ENCODE measurements around the gene ICAM4.

The ICAM4 gene

GRCh38 chr19:10299545-10300458, 13.0 kb downstream of the ICAM4 start:
- Histone ChIP-seq H3K27ac (peak overlapping the region in 6 of 11 experiments; percentile 9 to 62 (median 36); a peak in 8 of 22 replicates), H3K27me3 (peaks cover 27 to 58% (median 42%) of the 10 kb centered on the region in 11 experiments), H3K4me1 (peaks cover 35 to 65% (median 48%) of the 10 kb centered on the region in 10 experiments), H3K36me3 (no peaks in the 10 kb centered on the region), H4K20me1 (peaks cover 0 to 25% (median 0%) of the 10 kb centered on the region in 11 experiments; a peak in 4 of 22 replicates), H3K9ac (peak overlapping the region in 5 of 11 experiments; percentile 1 to 49 (median 34); a peak in 7 of 22 replicates), H3K4me2 (peak overlapping the region; percentile 10 to 89 (median 58)), H3K9me3 (replicated peaks in 1 of 11) (no peaks in the 10 kb centered on the region), H3K4me3 (no peak overlapping the region)
- TF ChIP-seq Cebpa-rat (IDR thresholded peaks at IDR 0.05) = no peak

- Histone ChIP-seq H3K4me3 (peak overlapping the region; percentile 7 to 64 (median 46); a peak in 17 of 20 replicates), H3K9me3 (replicated peaks in 1 of 11) (no peaks in the 10 kb centered on the region), H3K4me2 (peak overlapping the region; percentile 75 to 97 (median 91)), H3K4me1 (peaks cover 54 to 87% (median 68%) of the 10 kb centered on the region in 10 experiments), H3K27me3 (peaks cover 0 to 11% (median 0%) of the 10 kb centered on the region in 11 experiments; a peak in 5 of 22 replicates), H3K27ac (peak overlapping the region; percentile 62 to 91 (median 82); a peak in 21 of 22 replicates), H3K36me3 (peaks cover 0 to 4% (median 0%) of the 10 kb centered on the region in 11 experiments; a peak in 3 of 22 replicates), H4K20me1 (peaks cover 0 to 19% (median 0%) of the 10 kb centered on the region in 11 experiments; a peak in 3 of 22 replicates), H3K9ac (peak overlapping the region; percentile 55 to 79 (median 72))
- no peak for TF ChIP-seq Cebpa-rat (IDR thresholded peaks at IDR 0.05)
Measured at GRCh38 chr19:10305139-10305806, 18.5 kb downstream of the ICAM4 start.

GRCh38 chr19:10306327-10306726, 19.6 kb downstream of the ICAM4 start:
- peak overlapping the region in 9 of 11 experiments; percentile 62 to 91 (median 83); a peak in 17 of 22 replicates for H3K27ac ChIP-seq
- peaks cover 54 to 86% (median 70%) of the 10 kb centered on the region in 10 experiments for H3K4me1 ChIP-seq
- TF ChIP-seq Cebpa-rat (IDR thresholded peaks at IDR 0.05) = no peak
- peaks cover 0 to 11% (median 0%) of the 10 kb centered on the region in 11 experiments; a peak in 5 of 22 replicates for H3K27me3 ChIP-seq
- H4K20me1 ChIP-seq = peaks cover 0 to 20% (median 0%) of the 10 kb centered on the region in 11 experiments; a peak in 3 of 22 replicates
- peak overlapping the region; percentile 75 to 97 (median 91) for H3K4me2 ChIP-seq
- H3K9ac ChIP-seq = 0 out of 22 replicates have a peak overlapping the region, but pooled peaks of 2 of the 11 experiments have one; percentile 18 to 75
- H3K36me3 ChIP-seq = peaks cover 0 to 5% (median 0%) of the 10 kb centered on the region in 11 experiments; a peak in 3 of 22 replicates
- H3K4me3 ChIP-seq = no peak overlapping the region; a peak in 1 of 20 replicates
- no peaks in the 10 kb centered on the region for H3K9me3 ChIP-seq (replicated peaks in 1 of 11)

GRCh38 chr19:10309423-10309822, 22.7 kb downstream of the ICAM4 start, which contains the start of gene ZGLP1:
Gene ZGLP1 (minus strand): TSS chr19:10309815.
- H3K4me2 ChIP-seq = peak within 1 kb of the TSS; percentile 44 to 93 (median 79)
- H3K9ac ChIP-seq = peak within 1 kb of the TSS in 9 of 11 experiments; percentile 15 to 65 (median 42); a peak in 15 of 22 replicates
- H4K20me1 ChIP-seq = peaks cover 0 to 12% (median 0%) of the 10 kb centered on the region in 11 experiments; a peak in 2 of 22 replicates
- peak within 1 kb of the TSS in 3 of 11 experiments; percentile 2 to 43 (median 40); a peak in 5 of 22 replicates for H3K27ac ChIP-seq
- H3K27me3 ChIP-seq = peaks cover 0 to 2% (median 0%) of the 10 kb centered on the region in 11 experiments; a peak in 1 of 22 replicates
- TF ChIP-seq Cebpa-rat (IDR thresholded peaks at IDR 0.05) = no peak
- no peak within 1 kb of the TSS for H3K4me3 ChIP-seq
- H3K36me3 ChIP-seq = peaks cover 0 to 11% (median 0%) of the 10 kb centered on the region in 11 experiments; a peak in 5 of 22 replicates
- H3K9me3 ChIP-seq (replicated peaks in 1 of 11) = no peaks in the 10 kb centered on the region
- H3K4me1 ChIP-seq = peaks cover 45 to 67% (median 58%) of the 10 kb centered on the region in 10 experiments

GRCh38 chr19:10315335-10316214, 28.8 kb downstream of the ICAM4 start, which contains the start of gene FDX2:
Gene FDX2 (minus strand): TSS chr19:10316015. CDS start chr19:10315996, 19 bp downstream.
- Histone ChIP-seq H3K9ac (peak within 1 kb of the TSS; percentile 72 to 87 (median 79)), H4K20me1 (peaks cover 0 to 42% (median 13%) of the 10 kb centered on the region in 11 experiments; a peak in 12 of 22 replicates), H3K4me2 (peak within 1 kb of the TSS; percentile 89 to 99 (median 97)), H3K27ac (peak within 1 kb of the TSS in 9 of 11 experiments; percentile 49 to 76 (median 70); a peak in 18 of 22 replicates), H3K4me3 (peak within 1 kb of the TSS; percentile 69 to 91 (median 84)), H3K9me3 (replicated peaks in 1 of 11) (no peaks in the 10 kb centered on the region), H3K36me3 (peaks cover 37 to 54% (median 43%) of the 10 kb centered on the region in 11 experiments), H3K27me3 (no peaks in the 10 kb centered on the region), H3K4me1 (peaks cover 12 to 30% (median 25%) of the 10 kb centered on the region in 10 experiments; a peak in 19 of 20 replicates)
- no peak for TF ChIP-seq Cebpa-rat (IDR thresholded peaks at IDR 0.05)

- H3K9ac ChIP-seq = peak overlapping the region in 7 of 11 experiments; percentile 75 to 87 (median 79); a peak in 13 of 22 replicates
- H3K36me3 ChIP-seq = peaks cover 46 to 62% (median 52%) of the 10 kb centered on the region in 11 experiments
- H3K27me3 ChIP-seq = no peaks in the 10 kb centered on the region
- H3K27ac ChIP-seq = peak overlapping the region in 4 of 11 experiments; percentile 62 to 76 (median 70); a peak in 3 of 22 replicates
- no peak for TF ChIP-seq Cebpa-rat (IDR thresholded peaks at IDR 0.05)
- no peaks in the 10 kb centered on the region for H3K9me3 ChIP-seq (replicated peaks in 1 of 11)
- H3K4me1 ChIP-seq = peaks cover 11 to 26% (median 20%) of the 10 kb centered on the region in 10 experiments; a peak in 19 of 20 replicates
- H3K4me2 ChIP-seq = peak overlapping the region; percentile 89 to 99 (median 97); a peak in 21 of 22 replicates
- peak overlapping the region in 8 of 10 experiments; percentile 81 to 91 (median 85); a peak in 8 of 20 replicates for H3K4me3 ChIP-seq
- peaks cover 0 to 51% (median 21%) of the 10 kb centered on the region in 11 experiments; a peak in 15 of 22 replicates for H4K20me1 ChIP-seq
Measured at GRCh38 chr19:10316229-10317044, 29.7 kb downstream of the ICAM4 start.
